ENCODE data around the gene NAALADL2. TPM values are rescaled to one million over a fixed set of nuclear protein-coding genes. Genes with fewer than 3 reads are reported as not detected.

NAALADL2 gene
- polyA plus RNA-seq, 2 of the 4 experiments (the other 2 are of a cell fraction) = 0.09 to 0.28 TPM

- no peak for TF ChIP-seq POLR2AphosphoS2 (conservative IDR thresholded peaks at IDR 0.05; ENCODE audit: low read length)
- no peak for TF ChIP-seq RCOR1 (IDR thresholded peaks at IDR 0.05; ENCODE audit: low read depth, low read length)
- TF ChIP-seq HOXB5 (CRISPR knock-in tag; IDR thresholded peaks at IDR 0.05) = no peak
- TF ChIP-seq HES2 (IDR thresholded peaks at IDR 0.05) = no peak
- TF ChIP-seq NFE2L2 (conservative IDR thresholded peaks at IDR 0.05; ENCODE audit: low read length) = no peak
- TF ChIP-seq JUN (IDR thresholded peaks at IDR 0.05) = no peak
- TF ChIP-seq BHLHE40 (IDR thresholded peaks at IDR 0.05; ENCODE audit: low read depth, low read length) = no peak
- no peak for TF ChIP-seq FOSB (CRISPR knock-in tag; IDR thresholded peaks at IDR 0.05)
- TF ChIP-seq ZFP36 (IDR thresholded peaks at IDR 0.05; ENCODE audit: borderline replicate concordance, partially characterized antibody) = no peak
- TF ChIP-seq MYC (IDR thresholded peaks at IDR 0.05; ENCODE audit: borderline replicate concordance, low read length) = no peak
Observed at GRCh38 chr3:175215833-175216232, 356.7 kb downstream of the NAALADL2 start (continued).

- ChIA-PET CTCF (no interaction called here), POLR2A (no interaction called here)
- no peak overlapping the region for H3K4me2 ChIP-seq
- 5% methylated on average over 1 of the region's 1 CpG for WGBS (ENCODE audit: missing lambda C conversion rate)
- no peak overlapping the region for H3K27ac ChIP-seq
- no peak for DNase-seq (ENCODE audit: low read depth in 1 of 2, low spot score in 1 of 2)
- H3K4me1 ChIP-seq = no peaks in the 10 kb centered on the region
- TF ChIP-seq EP300 (IDR thresholded peaks at IDR 0.05) = no peak
- no peak for TF ChIP-seq RNF2 (IDR thresholded peaks at IDR 0.05; ENCODE audit: borderline replicate concordance, low read depth)
- no peak for TF ChIP-seq BHLHE40 (IDR thresholded peaks at IDR 0.05; ENCODE audit: low read depth, low read length)
- TF ChIP-seq TP53 (CRISPR knock-in tag; IDR thresholded peaks at IDR 0.05) = no peak
- TF ChIP-seq PBX3 (IDR thresholded peaks at IDR 0.05) = no peak
- TF ChIP-seq NR3C1 (IDR thresholded peaks at IDR 0.05) = no peak
- no peak for TF ChIP-seq SREBF2 (IDR thresholded peaks at IDR 0.05)
- no peak for TF ChIP-seq FOXS1 (CRISPR knock-in tag; IDR thresholded peaks at IDR 0.05)
- TF ChIP-seq RCOR1 (IDR thresholded peaks at IDR 0.05; ENCODE audit: low read depth, low read length) = no peak
- no peak overlapping the region for H3K4me3 ChIP-seq
- no peak for ATAC-seq
- no peak for FAIRE-seq
- H3K9me3 ChIP-seq = no peaks in the 10 kb centered on the region
Observed at GRCh38 chr3:175222356-175222755, 363.2 kb downstream of the NAALADL2 start.

- Histone ChIP-seq H3K9me3 (no peaks in the 10 kb centered on the region), H3K27ac (no peak overlapping the region), H3K4me3 (no peak overlapping the region), H3K4me1 (no peaks in the 10 kb centered on the region), H3K4me2 (no peak overlapping the region)
- no peak for ATAC-seq
- ChIA-PET CTCF (no interaction called here), POLR2A (no interaction called here)
- WGBS (ENCODE audit: missing lambda C conversion rate) = 77% methylated on average over 6 of the region's 6 CpGs
- no peak for FAIRE-seq
- TF ChIP-seq ZC3H11A (IDR thresholded peaks at IDR 0.05) = no peak
- TF ChIP-seq RFX5 (IDR thresholded peaks at IDR 0.05) = no peak
- TF ChIP-seq EHMT2 (IDR thresholded peaks at IDR 0.05; ENCODE audit: low read depth) = no peak
- no peak for DNase-seq (ENCODE audit: low read depth in 1 of 2, low spot score in 1 of 2)
Observed at GRCh38 chr3:175224051-175224450, 364.9 kb downstream of the NAALADL2 start.

- ATAC-seq = no peak
- WGBS (ENCODE audit: missing lambda C conversion rate) = 37% methylated on average over 3 of the region's 3 CpGs
- H3K9me3 ChIP-seq = no peaks in the 10 kb centered on the region
- H3K4me1 ChIP-seq = no peaks in the 10 kb centered on the region
- POLR2A ChIA-PET = no interaction called here
- DNase-seq (ENCODE audit: low read depth in 1 of 2, low spot score in 1 of 2) = no peak
- TF ChIP-seq EHMT2 (IDR thresholded peaks at IDR 0.05; ENCODE audit: low read depth) (no peak), EHF (CRISPR knock-in tag; IDR thresholded peaks at IDR 0.05) (no peak), RARB (CRISPR knock-in tag; IDR thresholded peaks at IDR 0.05) (no peak)
- no peak for FAIRE-seq
- H3K4me3 ChIP-seq = no peak overlapping the region
- no peak overlapping the region for H3K4me2 ChIP-seq
- CTCF ChIA-PET = no interaction called here
- H3K27ac ChIP-seq = no peak overlapping the region
Observed at GRCh38 chr3:175226444-175226843, 367.3 kb downstream of the NAALADL2 start.

Measured in A549 (cell line).